GM21717 (cell line): ENCODE measurements around the gene POC1A.
"Not testable (repeated sequence)": the region's sequence is repeated elsewhere in the genome, so short reads cannot be mapped to it uniquely, and the experiment has no call there.

Experiments used
- ATAC-seq: cut with Tn5 transposase; IDR thresholded peaks from one replicate; pipeline ENCODE4 v1.9.1; 2021; ENCODE audit warnings: mild to moderate bottlenecking, moderate library complexity; ENCODE audit not compliant: unreplicated experiment

POC1A gene

DNA sequence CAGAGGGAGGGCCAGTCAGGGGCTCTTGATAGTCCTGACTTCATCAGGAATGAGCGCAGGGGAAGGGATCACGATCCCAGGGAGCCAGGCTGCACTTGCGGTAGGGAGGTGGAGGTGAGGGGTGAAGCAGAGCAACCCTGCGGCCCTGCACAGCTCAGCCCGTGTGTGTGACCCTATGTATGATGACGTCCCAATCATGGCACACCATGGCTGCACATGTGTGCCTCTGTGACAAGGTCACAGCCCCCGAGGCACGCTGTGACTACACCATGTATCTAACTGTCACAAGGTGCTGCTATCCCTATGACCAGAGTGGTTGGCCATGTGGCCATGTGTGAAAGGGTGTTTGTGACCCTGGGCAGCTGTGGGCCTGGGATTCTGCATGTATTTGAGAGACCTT, 30.5 kb upstream of the POC1A start:
- ATAC-seq: no peak

- no peak for ATAC-seq
Measured at GRCh38 chr3:52183786-52184445, 29.7 kb upstream of the POC1A start.

- no peak for ATAC-seq
Measured at GRCh38 chr3:52182691-52183090, 28.5 kb upstream of the POC1A start.

GRCh38 chr3:52182196-52182595, 28.0 kb upstream of the POC1A start:
- no peak for ATAC-seq

DNA sequence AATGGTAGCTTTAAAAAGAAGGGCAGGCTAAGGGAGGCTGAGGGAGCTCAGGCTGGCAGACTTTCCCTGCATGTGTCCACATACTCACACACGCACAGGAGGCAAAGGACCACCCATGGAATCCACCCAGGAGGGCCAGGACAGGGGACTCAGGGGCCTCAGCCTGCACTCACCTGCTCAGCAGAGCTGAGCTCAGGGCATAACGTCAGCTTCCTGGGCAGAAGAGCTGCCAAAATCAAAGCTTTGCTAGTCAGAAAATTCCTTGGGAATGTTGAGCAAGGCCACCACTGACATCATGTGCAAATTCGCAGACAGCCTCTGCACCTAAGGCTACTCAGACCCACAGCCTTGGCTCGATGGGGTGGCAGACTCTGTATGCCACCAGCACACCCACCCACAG, 27.3 kb upstream of the POC1A start:
- no peak for ATAC-seq

DNA sequence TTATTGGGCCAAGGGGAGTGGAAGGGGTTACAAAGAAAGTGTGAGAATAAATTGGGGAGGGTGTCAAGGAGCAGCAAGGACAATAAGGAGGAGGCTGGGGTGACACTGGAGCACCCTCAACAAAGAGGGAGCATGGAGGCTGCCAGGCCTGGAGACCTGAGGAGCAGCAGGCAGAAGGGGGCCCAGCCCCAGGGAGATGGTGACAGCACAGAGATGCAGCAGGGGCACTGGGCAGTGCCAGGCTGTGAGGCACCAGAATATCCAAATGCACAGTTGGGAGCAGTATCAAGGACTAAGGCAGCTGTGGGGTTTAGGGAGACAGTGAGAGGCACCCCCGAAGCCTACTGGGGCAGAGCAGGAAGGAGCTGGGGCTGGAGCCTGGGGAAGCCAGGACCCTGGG, 24.3 kb upstream of the POC1A start:
- ATAC-seq: no peak

GRCh38 chr3:52178126-52178525, 23.9 kb upstream of the POC1A start:
- ATAC-seq: not testable (repeated sequence)

DNA sequence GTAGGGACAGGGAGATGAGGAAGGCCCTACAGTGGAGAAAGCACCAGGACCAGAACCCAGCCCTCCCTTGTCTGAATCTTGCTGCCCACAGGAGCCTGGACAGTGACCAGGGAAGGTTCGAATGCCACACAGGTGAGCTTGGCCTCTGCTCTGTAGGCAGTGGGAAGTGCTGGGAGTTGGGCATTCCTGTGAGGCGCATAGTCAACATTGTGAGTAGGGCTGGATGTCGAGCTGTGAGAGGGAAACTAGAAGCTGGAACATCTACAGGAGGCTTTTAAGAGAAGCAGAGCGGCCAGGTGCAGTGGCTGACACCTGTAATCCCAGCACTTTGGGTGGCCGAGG, 23.4 kb upstream of the POC1A start:
- no peak for ATAC-seq

- ATAC-seq: no peak
Measured at GRCh38 chr3:52176951-52177700, 22.9 kb upstream of the POC1A start.

GRCh38 chr3:52176180-52176752, 22.0 kb upstream of the POC1A start:
- no peak for ATAC-seq

DNA sequence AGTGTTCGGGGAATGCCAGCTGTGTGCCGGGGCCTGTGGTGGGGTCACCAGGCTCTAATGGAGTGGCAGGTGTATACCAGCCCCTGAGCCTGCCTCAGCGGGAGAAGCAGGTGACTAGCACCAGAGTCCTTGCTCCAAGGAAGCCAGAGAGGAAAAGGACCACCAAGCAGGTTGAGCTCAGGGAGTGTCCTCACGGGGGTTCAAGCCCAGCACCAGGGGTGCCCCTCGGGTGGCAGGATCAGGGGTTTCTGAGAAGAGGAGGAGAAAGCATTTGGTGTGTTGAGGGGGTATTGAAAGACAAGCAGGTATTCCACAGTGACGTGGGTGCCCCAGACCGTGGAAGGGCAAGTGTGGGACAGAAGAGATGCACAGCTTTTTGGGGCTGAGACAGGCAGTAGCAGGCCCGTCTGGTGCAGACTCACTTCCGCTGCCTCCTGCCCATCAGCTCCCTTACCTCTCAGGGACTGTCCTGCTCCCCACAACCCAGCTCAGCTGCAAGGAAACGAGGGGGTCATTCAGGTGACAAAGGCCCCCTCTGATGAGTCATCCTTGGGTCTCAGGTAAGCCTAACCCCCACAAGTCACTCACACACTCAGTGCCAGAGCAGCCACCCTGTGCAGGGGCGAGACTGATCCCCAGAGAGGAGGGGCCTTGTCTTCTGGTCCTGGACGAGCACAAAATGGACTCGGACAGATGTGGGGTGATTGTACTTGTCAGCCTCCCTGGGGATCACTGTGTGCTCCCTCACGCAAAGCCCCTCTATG, 21.4 kb upstream of the POC1A start:
- no peak for ATAC-seq

DNA sequence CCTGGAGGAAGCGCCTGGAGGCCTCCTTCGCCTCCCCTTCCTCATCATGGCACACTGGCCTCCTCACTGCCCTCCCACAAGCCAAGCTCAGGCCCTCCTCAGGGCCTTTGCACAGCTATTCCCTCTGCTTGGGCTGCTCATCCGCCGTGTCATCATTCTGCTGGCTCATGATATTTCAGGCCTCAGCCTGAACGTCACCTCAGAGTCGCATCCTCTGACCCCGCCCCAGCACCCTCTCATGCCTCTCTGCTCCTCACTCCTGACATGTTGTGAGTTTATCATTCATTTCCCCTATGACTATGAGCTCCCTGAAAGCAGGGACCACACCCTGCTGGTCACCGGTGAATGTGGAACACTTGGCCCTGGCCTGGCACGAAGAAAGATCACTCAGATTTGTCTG, 20.7 kb upstream of the POC1A start:
- ATAC-seq: no peak

DNA sequence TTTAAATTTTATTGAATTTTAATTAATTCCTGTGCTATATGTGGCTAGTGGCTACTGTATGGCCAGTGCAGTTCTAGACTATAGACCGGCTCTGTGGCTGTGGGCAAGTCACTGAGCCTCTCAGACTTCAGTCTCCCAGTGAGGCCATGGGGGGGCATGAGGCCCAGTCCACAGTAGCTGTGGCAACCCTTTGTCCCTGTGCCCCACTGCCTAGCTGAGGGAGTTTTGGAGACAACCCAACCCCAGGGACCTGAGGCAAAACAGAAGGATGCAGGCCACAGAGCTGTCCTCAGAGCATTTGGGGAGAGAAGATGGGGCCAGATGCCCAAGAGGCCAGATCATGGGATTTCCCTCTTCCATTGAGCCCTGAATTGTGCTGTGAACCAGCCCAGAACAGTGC, 18.9 kb upstream of the POC1A start:
- no peak for ATAC-seq

GRCh38 chr3:52172262-52172757, 18.1 kb upstream of the POC1A start:
- ATAC-seq: no peak

DNA sequence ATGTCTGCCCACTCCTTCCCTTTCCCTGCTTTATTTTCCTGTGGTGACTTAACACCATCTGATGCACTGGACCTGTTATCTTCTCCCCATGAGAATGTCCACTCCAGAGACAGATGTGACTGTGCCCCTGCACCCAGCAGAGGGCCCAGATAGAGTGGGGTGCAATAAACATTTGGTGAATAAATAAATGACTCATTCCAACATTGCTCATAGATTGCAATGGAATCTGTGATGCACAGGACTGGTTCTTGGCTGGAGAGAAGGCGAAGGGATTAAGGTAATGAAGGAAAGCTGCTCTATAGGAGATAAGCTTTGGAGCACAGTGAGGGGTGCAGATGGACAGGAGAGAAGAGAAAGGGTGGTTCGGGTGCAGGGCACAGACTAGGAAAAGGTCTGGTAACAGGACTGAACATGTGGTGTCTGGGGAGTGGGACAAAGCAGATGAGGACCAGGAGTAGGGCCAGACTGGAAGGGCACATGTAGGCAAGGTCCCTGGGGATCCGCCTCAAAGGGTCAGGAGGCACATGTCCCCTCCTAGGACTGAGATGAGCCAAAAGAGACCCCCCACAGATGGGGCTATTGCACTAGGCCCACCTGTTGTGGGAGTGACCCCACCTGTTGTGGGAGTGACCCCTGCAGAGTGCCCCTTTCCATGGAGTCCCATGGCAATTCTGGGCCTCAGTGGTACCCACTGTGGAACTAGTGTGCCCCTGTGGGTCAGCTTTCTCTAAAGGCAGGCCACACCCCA, 17.5 kb upstream of the POC1A start:
- no peak for ATAC-seq

GRCh38 chr3:52170217-52170616, 16.0 kb upstream of the POC1A start:
- not testable (repeated sequence) for ATAC-seq

- ATAC-seq: no peak
Measured at GRCh38 chr3:52167240-52167639, 13.0 kb upstream of the POC1A start.

GRCh38 chr3:52162250-52162872, 8.1 kb upstream of the POC1A start:
- ATAC-seq: no peak

DNA sequence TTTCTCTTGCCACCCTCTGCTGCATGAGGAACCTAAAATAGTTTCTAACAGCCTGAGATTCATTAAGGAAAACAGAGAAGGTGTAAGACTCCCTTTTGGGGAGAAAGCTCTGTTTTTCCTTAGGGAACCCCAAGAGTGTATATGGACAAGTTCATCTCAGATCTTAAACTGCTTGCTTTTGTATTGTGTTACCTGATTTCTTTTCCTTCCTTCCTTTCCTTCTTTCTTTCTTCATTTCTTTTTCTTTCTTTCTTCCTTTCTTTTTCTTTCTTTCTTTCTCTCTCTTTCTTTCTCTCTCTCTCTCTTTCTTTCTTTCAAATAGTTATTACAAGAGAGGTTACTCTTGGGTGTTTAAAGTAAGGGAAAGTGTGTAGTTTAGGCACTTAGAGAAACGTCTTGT, 5.3 kb upstream of the POC1A start:
- no peak for ATAC-seq

GRCh38 chr3:52155912-52156311, 1.7 kb upstream of the POC1A start:
- no peak for ATAC-seq
